Natural killer cell (primary cell): ENCODE measurements around the gene CCDC39. TPM values are rescaled to one million over a fixed set of nuclear protein-coding genes. Genes with fewer than 3 reads are reported as not detected.

Experiments used
- ATAC-seq, 3 donors: fragments of 150-1000 bp in 2 of 3; fragments of 200-7000 bp in 1 of 3; cut with Tn5 transposase; 1 replicate in 1 of 3; 2 replicates in 2 of 3; pipeline ENCODE4 v1.10.0; 2021; ENCODE audit warnings: mild to moderate bottlenecking in 2 of 3, moderate library complexity in 2 of 3
- DNase-seq, 2 donors: peaks; one replicate each; pipeline versions ENCODE4 v3.0.0 to v3.0.0-alpha.2; 2013 to 2021; ENCODE audit warnings: mixed read lengths in 1 of 2
- H3K27ac ChIP-seq: one replicate; pipeline ENCODE4 v1.5.1; 2013; ENCODE audit warnings: mild to moderate bottlenecking, low read length
- H3K27me3 ChIP-seq: one replicate; pipeline ENCODE4 v1.6.1; 2013; ENCODE audit warnings: low read length; ENCODE audit not compliant: control insufficient read depth, insufficient read depth
- H3K36me3 ChIP-seq: one replicate; pipeline ENCODE4 v1.6.1; 2013; ENCODE audit warnings: low read length; ENCODE audit not compliant: control insufficient read depth, insufficient read depth
- H3K4me1 ChIP-seq: one replicate; pipeline ENCODE4 v1.6.1; 2013; ENCODE audit warnings: low read length; ENCODE audit not compliant: control insufficient read depth, insufficient read depth
- H3K4me3 ChIP-seq: one replicate; pipeline ENCODE4 v1.5.1; 2013; ENCODE audit warnings: low read length
- H3K9me3 ChIP-seq: one replicate; pipeline ENCODE4 v1.6.1; 2013; ENCODE audit warnings: low read length; ENCODE audit not compliant: control insufficient read depth, insufficient read depth
- H3K27ac Mint-ChIP-seq, 2 donors: one replicate each; pipeline ENCODE4 v1.8.0; 2022; ENCODE audit warnings: mild to moderate bottlenecking in 2 of 2, mixed read lengths in 2 of 2, moderate library complexity in 1 of 2
- H3K27me3 Mint-ChIP-seq, 2 donors: one replicate each; pipeline ENCODE4 v1.8.0; 2022; ENCODE audit warnings: low read depth in 2 of 2, mixed read lengths in 2 of 2
- H3K36me3 Mint-ChIP-seq: one replicate; pipeline ENCODE4 v1.8.0; 2022; ENCODE audit warnings: mixed read lengths
- H3K4me1 Mint-ChIP-seq, 2 donors: one replicate each; pipeline ENCODE4 v1.8.0; 2022; ENCODE audit warnings: mixed read lengths in 2 of 2
- H3K4me3 Mint-ChIP-seq: one replicate; pipeline ENCODE4 v1.8.0; 2022; ENCODE audit warnings: mild to moderate bottlenecking, moderate library complexity, mixed read lengths
- H3K9me3 Mint-ChIP-seq, 2 donors: one replicate each; pipeline ENCODE4 v1.8.0; 2022; ENCODE audit warnings: mixed read lengths in 2 of 2
- WGBS: methylation state at CpG from one replicate; pipeline ENCODE4 v1.1.7; 2013; ENCODE audit warnings: missing lambda C conversion rate; ENCODE audit not compliant: insufficient coverage; 5-methylcytosine and 5-hydroxymethylcytosine counted together
- intact Hi-C: fragments of 100-400 bp; cut with micrococcal nuclease; formaldehyde crosslinking; loops from one replicate; pipeline ENCODE4 v1.14.2; 2022
- total RNA-seq, 4 donors: library from RNA; stranded (reverse); fragments of 120-200 nt in 1 of 4; gene quantifications; one replicate each; pipeline versions ENCODE4 v1.2.3 to v1.2.4, GENCODE V29; 2013 to 2022
- TF ChIP-seq, protein P1 (sequence below): fragments of 200-600 bp; IDR thresholded peaks from one replicate; pipeline ENCODE4 v1.8.0; 2022; ENCODE audit warnings: antibody characterized with exemption

The CCDC39 gene
- total RNA-seq, 3 donors from 2014 or later (not counting 1 experiment from before 2014, with no cell fraction given) = not detected

DNA sequence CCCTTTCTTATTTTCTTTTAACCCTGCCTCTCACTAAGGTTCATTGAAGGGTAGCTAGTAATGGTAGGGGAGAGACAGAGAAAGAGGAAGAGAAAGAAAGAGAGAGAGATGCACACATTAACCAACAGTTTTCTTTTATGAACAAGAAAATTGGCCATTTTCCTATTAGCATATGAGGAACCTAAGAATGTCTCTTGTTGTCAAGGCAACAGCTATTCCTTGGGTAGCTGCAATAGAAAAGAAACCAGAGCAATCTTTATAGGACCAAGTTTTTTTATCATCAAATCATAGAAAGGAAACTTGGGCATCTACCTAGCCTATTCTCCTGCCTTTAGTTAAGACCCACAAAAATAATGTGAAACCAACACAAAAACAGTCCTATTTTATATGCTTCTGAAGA lies 15.0 kb upstream of the CCDC39 start:
- Histone ChIP-seq H3K4me1 (no peaks in the 10 kb centered on the region), H3K9me3 (no peaks in the 10 kb centered on the region), H3K27ac (no peak overlapping the region), H3K36me3 (no peaks in the 10 kb centered on the region), H3K27me3 (no peaks in the 10 kb centered on the region), H3K4me3 (no peak overlapping the region)
- Mint-ChIP-seq H3K9me3 (no peaks in the 10 kb centered on the region), H3K27me3 (no peaks in the 10 kb centered on the region), H3K4me3 (no peak overlapping the region), H3K4me1 (no peaks in the 10 kb centered on the region), H3K36me3 (no peaks in the 10 kb centered on the region), H3K27ac (no peak overlapping the region)
- ATAC-seq (no peak), DNase-seq (no peak)
- intact Hi-C loops = no loop called here
- TF ChIP-seq, protein P1, sequence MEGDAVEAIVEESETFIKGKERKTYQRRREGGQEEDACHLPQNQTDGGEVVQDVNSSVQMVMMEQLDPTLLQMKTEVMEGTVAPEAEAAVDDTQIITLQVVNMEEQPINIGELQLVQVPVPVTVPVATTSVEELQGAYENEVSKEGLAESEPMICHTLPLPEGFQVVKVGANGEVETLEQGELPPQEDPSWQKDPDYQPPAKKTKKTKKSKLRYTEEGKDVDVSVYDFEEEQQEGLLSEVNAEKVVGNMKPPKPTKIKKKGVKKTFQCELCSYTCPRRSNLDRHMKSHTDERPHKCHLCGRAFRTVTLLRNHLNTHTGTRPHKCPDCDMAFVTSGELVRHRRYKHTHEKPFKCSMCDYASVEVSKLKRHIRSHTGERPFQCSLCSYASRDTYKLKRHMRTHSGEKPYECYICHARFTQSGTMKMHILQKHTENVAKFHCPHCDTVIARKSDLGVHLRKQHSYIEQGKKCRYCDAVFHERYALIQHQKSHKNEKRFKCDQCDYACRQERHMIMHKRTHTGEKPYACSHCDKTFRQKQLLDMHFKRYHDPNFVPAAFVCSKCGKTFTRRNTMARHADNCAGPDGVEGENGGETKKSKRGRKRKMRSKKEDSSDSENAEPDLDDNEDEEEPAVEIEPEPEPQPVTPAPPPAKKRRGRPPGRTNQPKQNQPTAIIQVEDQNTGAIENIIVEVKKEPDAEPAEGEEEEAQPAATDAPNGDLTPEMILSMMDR = no peak

GRCh38 chr3:180693656-180694055 lies 14.4 kb upstream of the CCDC39 start:
- Histone ChIP-seq H3K4me1 (no peaks in the 10 kb centered on the region), H3K27me3 (no peaks in the 10 kb centered on the region), H3K4me3 (no peak overlapping the region), H3K9me3 (no peaks in the 10 kb centered on the region), H3K27ac (no peak overlapping the region), H3K36me3 (no peaks in the 10 kb centered on the region)
- no peak for ATAC-seq
- intact Hi-C loops = no loop called here
- TF ChIP-seq, protein P1 = no peak
- H3K27me3 Mint-ChIP-seq = no peaks in the 10 kb centered on the region
- H3K27ac Mint-ChIP-seq = no peak overlapping the region
- no peaks in the 10 kb centered on the region for H3K9me3 Mint-ChIP-seq
- no peak overlapping the region for H3K4me3 Mint-ChIP-seq
- H3K36me3 Mint-ChIP-seq = no peaks in the 10 kb centered on the region
- DNase-seq = no peak
- no CpG with 5 or more reads among the region's 1 CpG for whole genome bisulfite sequencing
- H3K4me1 Mint-ChIP-seq = no peaks in the 10 kb centered on the region

DNA sequence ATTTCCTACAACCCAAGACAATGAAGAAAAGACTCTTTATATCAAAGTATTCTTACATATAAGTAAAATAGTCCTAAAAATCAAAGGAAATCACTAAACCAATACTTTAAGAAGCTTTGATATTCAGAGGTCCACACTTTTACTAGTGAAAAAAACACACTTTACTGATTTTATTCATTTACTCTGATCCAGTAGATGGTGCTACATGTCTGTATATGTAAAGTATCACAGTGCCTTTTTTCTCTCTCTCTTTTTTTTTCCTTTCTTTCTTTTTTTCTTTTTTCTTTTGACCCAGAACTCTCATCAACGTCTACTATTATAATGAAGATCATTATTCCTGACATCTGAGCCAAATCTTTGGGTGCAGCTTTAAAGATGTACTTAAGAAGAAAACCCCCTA lies 10.8 kb upstream of the CCDC39 start:
- no peaks in the 10 kb centered on the region for H3K36me3 ChIP-seq
- 25% methylated on average over 1 of the region's 1 CpG for WGBS
- no peaks in the 10 kb centered on the region for H3K4me1 ChIP-seq
- no peaks in the 10 kb centered on the region for H3K9me3 ChIP-seq
- TF ChIP-seq, protein P1 = no peak
- H3K27me3 ChIP-seq = no peaks in the 10 kb centered on the region
- H3K36me3 Mint-ChIP-seq = no peaks in the 10 kb centered on the region
- no peaks in the 10 kb centered on the region for H3K9me3 Mint-ChIP-seq
- no peak overlapping the region for H3K4me3 ChIP-seq
- DNase-seq = no peak
- no peak for ATAC-seq
- no peaks in the 10 kb centered on the region for H3K27me3 Mint-ChIP-seq
- no peak overlapping the region for H3K27ac ChIP-seq
- no peak overlapping the region for H3K4me3 Mint-ChIP-seq
- H3K4me1 Mint-ChIP-seq = no peaks in the 10 kb centered on the region
- intact Hi-C loops = no loop called here
- H3K27ac Mint-ChIP-seq = no peak overlapping the region

DNA sequence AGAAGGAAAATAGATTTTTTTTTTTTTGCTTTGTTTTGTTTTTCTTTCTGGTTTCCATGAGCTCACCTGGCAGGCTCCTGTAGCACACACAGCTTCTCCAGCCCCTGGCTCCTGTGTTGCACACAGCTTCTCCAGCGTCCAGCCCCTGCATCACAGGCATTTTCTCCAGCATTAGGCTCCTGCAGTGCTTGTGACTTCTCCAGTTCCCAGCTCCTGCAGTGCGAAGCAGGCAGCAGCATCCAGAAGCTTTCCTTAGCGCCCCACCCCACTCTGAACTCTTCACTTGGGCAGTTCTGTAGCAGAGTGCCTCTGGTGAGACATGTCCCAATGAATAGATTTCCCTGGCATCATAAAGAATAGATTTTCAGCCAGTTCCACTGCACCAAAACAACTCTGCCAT lies 5.5 kb upstream of the CCDC39 start:
- intact Hi-C loops = no loop called here
- H3K4me1 ChIP-seq = peaks cover 3% of the 10 kb centered on the region
- Mint-ChIP-seq H3K4me3 (no peak overlapping the region), H3K4me1 (peaks cover 2 to 4% of the 10 kb centered on the region in 2 donors), H3K27ac (no peak overlapping the region), H3K36me3 (no peaks in the 10 kb centered on the region), H3K27me3 (peaks cover 8 to 16% of the 10 kb centered on the region in 2 donors), H3K9me3 (peaks cover 4 to 9% of the 10 kb centered on the region in 2 donors)
- H3K27me3 ChIP-seq = peaks cover 4% of the 10 kb centered on the region
- no peak for DNase-seq
- H3K9me3 ChIP-seq = no peaks in the 10 kb centered on the region
- no peak overlapping the region for H3K4me3 ChIP-seq
- WGBS = 30% methylated on average over 3 of the region's 3 CpGs
- TF ChIP-seq, protein P1 = no peak
- H3K27ac ChIP-seq = no peak overlapping the region
- ATAC-seq = no peak
- H3K36me3 ChIP-seq = no peaks in the 10 kb centered on the region
